PC-3 (cell line): Measurements from ENCODE around the gene ZNF236. TPM values are rescaled to one million over a fixed set of nuclear protein-coding genes. Genes with fewer than 3 reads are reported as not detected.

Experiments
- ATAC-seq: fragments of 200-7000 bp; cut with Tn5 transposase; 2 replicates; pipeline ENCODE4 v1.9.1; 2020; ENCODE audit warnings: mild to moderate bottlenecking, moderate library complexity
- BruUV-seq: library from RNA; stranded (reverse); fragments of 400-500 nt; replicated peaks from 2 replicates; lab custom pipeline; 2021; lab: Mats Ljungman, UMichigan
- CTCF ChIA-PET: fragments of 300-600 bp; sonication (Branson Sonifier 250); formaldehyde crosslinking; loops from one replicate; lab custom pipeline; 2022; ENCODE audit warnings: antibody characterized with exemption; lab: Charles Lee
- POLR2A ChIA-PET: fragments of 300-600 bp; sonication (Branson Sonifier 250); formaldehyde crosslinking; loops from one replicate; lab custom pipeline; 2022; ENCODE audit warnings: antibody characterized with exemption; ENCODE audit not compliant: unreplicated experiment; lab: Charles Lee
- DNase-seq: peaks from one replicate; pipeline ENCODE4 v3.0.0-alpha.2; 2015
- H2AFZ ChIP-seq: fragments of 300-600 bp; sonication (generic); 2 replicates; pipeline ENCODE4 v1.6.0; 2016; ENCODE audit warnings: antibody characterized with exemption, low read length
- H3F3A ChIP-seq: fragments of 300-600 bp; sonication (generic); one replicate; pipeline ENCODE4 v1.6.0; 2017; ENCODE audit warnings: antibody characterized with exemption, low read length, control low read depth, mild to moderate bottlenecking; ENCODE audit not compliant: unreplicated experiment
- H3K27ac ChIP-seq: fragments of 300-600 bp; sonication (generic); 2 replicates; pipeline ENCODE4 v1.5.1; 2016; ENCODE audit warnings: mild to moderate bottlenecking, low read length
- H3K27me3 ChIP-seq: fragments of 300-600 bp; sonication (generic); 2 replicates; pipeline ENCODE4 v1.6.1; 2016; ENCODE audit warnings: low read length, mixed read lengths
- H3K36me3 ChIP-seq: fragments of 300-600 bp; sonication (generic); 2 replicates; pipeline ENCODE4 v1.6.1; 2016; ENCODE audit warnings: low read depth, mixed run types, low read length, mixed read lengths
- H3K4me1 ChIP-seq: fragments of 300-600 bp; sonication (generic); 2 replicates; pipeline ENCODE4 v1.5.1; 2016; ENCODE audit warnings: low read length; ENCODE audit not compliant: insufficient read depth
- H3K4me2 ChIP-seq: fragments of 300-600 bp; sonication (generic); 2 replicates; pipeline ENCODE4 v1.6.0; 2016; ENCODE audit warnings: low read length
- H3K4me3 ChIP-seq: fragments of 300-600 bp; sonication (generic); 2 replicates; pipeline ENCODE4 v1.5.1; 2016; ENCODE audit warnings: mild to moderate bottlenecking, low read length, mixed read lengths
- H3K79me2 ChIP-seq: fragments of 300-600 bp; sonication (generic); 2 replicates; pipeline ENCODE4 v1.6.1; 2017; ENCODE audit warnings: low read length, mixed read lengths
- H3K9ac ChIP-seq: fragments of 300-600 bp; sonication (generic); 2 replicates; pipeline ENCODE4 v1.6.0; 2016; ENCODE audit warnings: mild to moderate bottlenecking, low read length
- H3K9me2 ChIP-seq: fragments of 300-600 bp; sonication (generic); replicated peaks from 2 replicates; pipeline ENCODE4 v1.6.1; 2016; ENCODE audit warnings: mixed run types, low read length, mixed read lengths
- H3K9me3 ChIP-seq: fragments of 300-600 bp; sonication (generic); 2 replicates; pipeline ENCODE4 v1.6.1; 2016; ENCODE audit warnings: low read length, mixed read lengths
- H4K20me1 ChIP-seq: fragments of 300-600 bp; sonication (generic); 2 replicates; pipeline ENCODE4 v1.6.1; 2016; ENCODE audit warnings: low read length, mixed read lengths
- EZH2 ChIP-seq: fragments of 300-600 bp; sonication (generic); IDR thresholded peaks from one replicate; pipeline ENCODE4 v1.6.1; 2017; ENCODE audit warnings: antibody characterized with exemption, mild to moderate bottlenecking, low read length; ENCODE audit not compliant: unreplicated experiment
- EZH2phosphoT487 ChIP-seq: fragments of 300-600 bp; sonication (generic); IDR thresholded peaks from 2 replicates; pipeline ENCODE4 v1.6.1; 2018; ENCODE audit warnings: mild to moderate bottlenecking, antibody characterized with exemption, low read length, borderline replicate concordance
- intact Hi-C: fragments of 100-400 bp; cut with micrococcal nuclease; formaldehyde crosslinking; loops from 2 replicates; pipeline ENCODE4 v1.9.0; 2023
- total RNA-seq: library from RNA; depleted of rRNA; stranded (reverse); fragments of >200 nt; gene quantifications from 2 replicates; pipeline ENCODE4 v1.2.3, GENCODE V29; 2014
- TF ChIP-seq, protein P1 (sequence below): fragments of 300-600 bp; sonication (generic); conservative IDR thresholded peaks from 2 replicates; pipeline ENCODE4 v1.5.1; 2017; ENCODE audit warnings: antibody characterized with exemption, low read depth, mild to moderate bottlenecking, low read length

The ZNF236 gene
- total RNA-seq, 1 experiment from 2014 or later, result 7.7 TPM

DNA sequence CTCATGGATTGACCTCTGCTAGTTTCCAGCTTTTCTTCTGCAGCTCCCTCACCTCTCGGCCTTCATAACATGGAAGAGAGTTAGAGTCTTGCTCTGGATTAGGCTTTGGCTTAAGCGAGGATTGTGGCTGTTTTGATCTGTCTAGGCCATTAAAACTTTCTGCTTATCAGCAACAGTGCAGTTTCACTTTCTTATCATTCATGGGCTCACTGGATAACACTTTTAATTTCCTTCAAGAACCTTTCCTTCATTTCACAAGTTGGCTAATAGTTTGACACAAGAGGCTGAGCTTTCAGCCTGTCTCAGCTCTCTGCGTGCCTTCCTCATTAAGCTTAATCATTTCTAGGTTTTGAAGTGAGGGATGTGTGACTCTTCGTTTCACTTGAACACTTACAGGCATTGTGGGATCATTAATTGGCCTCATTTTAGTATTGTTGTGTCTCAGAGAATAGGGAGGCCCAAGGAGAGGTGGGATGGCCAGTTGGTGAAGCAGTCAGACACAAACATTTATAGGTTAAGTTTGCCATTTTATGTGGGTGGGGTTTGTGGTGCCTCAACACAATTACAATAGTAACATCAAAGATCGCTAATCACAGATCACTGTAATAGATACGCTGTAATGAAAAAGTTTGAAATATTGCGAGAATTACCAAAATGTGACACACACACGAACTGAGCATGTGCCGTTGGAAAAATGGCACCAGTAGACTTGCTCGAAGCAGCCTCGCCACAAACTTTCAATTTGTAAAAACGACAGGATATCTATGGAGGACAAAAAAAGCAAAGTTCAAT lies 129.3 kb downstream of the ZNF236 start:
- no peak overlapping the region for H3K4me2 ChIP-seq
- no TSS peak for BruUV-seq
- intact Hi-C loops, result no loop called here
- ChIA-PET POLR2A (no interaction called here), CTCF (no interaction called here)
- H3K9me2 ChIP-seq, result no peaks in the 10 kb centered on the region
- H3K4me1 ChIP-seq, result no peaks in the 10 kb centered on the region
- no peak overlapping the region for H3K4me3 ChIP-seq
- TF ChIP-seq EZH2phosphoT487, result no peak
- TF ChIP-seq, protein P1, sequence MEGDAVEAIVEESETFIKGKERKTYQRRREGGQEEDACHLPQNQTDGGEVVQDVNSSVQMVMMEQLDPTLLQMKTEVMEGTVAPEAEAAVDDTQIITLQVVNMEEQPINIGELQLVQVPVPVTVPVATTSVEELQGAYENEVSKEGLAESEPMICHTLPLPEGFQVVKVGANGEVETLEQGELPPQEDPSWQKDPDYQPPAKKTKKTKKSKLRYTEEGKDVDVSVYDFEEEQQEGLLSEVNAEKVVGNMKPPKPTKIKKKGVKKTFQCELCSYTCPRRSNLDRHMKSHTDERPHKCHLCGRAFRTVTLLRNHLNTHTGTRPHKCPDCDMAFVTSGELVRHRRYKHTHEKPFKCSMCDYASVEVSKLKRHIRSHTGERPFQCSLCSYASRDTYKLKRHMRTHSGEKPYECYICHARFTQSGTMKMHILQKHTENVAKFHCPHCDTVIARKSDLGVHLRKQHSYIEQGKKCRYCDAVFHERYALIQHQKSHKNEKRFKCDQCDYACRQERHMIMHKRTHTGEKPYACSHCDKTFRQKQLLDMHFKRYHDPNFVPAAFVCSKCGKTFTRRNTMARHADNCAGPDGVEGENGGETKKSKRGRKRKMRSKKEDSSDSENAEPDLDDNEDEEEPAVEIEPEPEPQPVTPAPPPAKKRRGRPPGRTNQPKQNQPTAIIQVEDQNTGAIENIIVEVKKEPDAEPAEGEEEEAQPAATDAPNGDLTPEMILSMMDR, result no peak
- H3K9me3 ChIP-seq, result no peaks in the 10 kb centered on the region
- H3K27me3 ChIP-seq, result no peaks in the 10 kb centered on the region
- ATAC-seq, result no peak
- H3K9ac ChIP-seq, result no peak overlapping the region
- no peak overlapping the region for H3K27ac ChIP-seq
- no peaks in the 10 kb centered on the region for H4K20me1 ChIP-seq
- no peaks in the 10 kb centered on the region for H3K36me3 ChIP-seq
- DNase-seq, result no peak
- no peak overlapping the region for H2AFZ ChIP-seq
- H3K79me2 ChIP-seq, result no peaks in the 10 kb centered on the region
- no peaks in the 10 kb centered on the region for H3F3A ChIP-seq

DNA sequence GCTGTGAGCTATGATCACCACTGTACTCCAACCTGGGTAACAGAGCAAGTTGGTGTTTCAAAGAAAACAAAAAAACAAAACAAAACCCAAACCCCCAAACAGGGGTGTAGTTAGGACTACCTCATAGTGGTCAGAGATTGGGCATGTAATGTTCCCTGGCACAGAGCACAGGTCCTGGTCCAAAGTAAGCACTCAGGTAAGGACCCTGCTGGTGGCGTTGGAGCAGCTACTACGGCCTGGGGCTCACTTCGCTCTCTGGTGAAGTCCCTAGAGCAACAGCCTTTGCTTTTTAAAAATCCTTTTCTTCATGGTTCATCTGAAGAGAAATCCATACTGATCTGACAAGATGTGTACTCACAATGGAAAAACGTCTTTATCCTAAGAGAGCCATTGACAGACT lies 130.4 kb downstream of the ZNF236 start:
- Histone ChIP-seq H3K4me3 (no peak overlapping the region), H3K27ac (no peak overlapping the region), H3K4me1 (no peaks in the 10 kb centered on the region), H3K9ac (no peak overlapping the region), H2AFZ (no peak overlapping the region), H3K4me2 (no peak overlapping the region), H3K9me3 (no peaks in the 10 kb centered on the region), H4K20me1 (no peaks in the 10 kb centered on the region), H3K27me3 (no peaks in the 10 kb centered on the region), H3K9me2 (no peaks in the 10 kb centered on the region), H3K36me3 (no peaks in the 10 kb centered on the region), H3F3A (no peaks in the 10 kb centered on the region), H3K79me2 (no peaks in the 10 kb centered on the region)
- POLR2A ChIA-PET, result no interaction called here
- intact Hi-C loops, result no loop called here
- CTCF ChIA-PET, result no interaction called here
- DNase-seq (no peak), ATAC-seq (no peak)
- no TSS peak for BruUV-seq
- TF ChIP-seq EZH2phosphoT487, result no peak

DNA sequence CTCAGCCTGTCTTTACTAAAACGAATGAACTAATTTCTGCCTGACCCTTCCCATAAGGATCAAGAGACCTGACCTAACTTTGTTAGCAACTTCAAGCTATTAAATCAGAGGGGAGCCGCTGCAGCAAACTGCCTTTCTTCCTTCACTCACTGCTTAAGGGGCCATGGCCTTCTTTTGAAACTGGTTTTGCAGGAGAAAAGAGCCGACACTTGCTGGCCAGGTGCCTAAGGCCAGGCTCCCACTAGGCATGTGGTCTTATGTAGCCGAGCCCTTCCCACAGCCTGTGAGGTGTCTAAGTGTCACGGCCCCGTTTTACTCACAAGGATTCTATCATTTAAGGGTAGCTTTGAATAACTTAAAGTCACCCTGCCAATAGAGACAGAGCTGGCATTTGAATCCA lies 130.8 kb downstream of the ZNF236 start:
- Histone ChIP-seq H3K4me1 (no peaks in the 10 kb centered on the region), H3F3A (no peaks in the 10 kb centered on the region), H4K20me1 (no peaks in the 10 kb centered on the region), H3K36me3 (no peaks in the 10 kb centered on the region), H3K4me3 (no peak overlapping the region), H3K9ac (no peak overlapping the region), H3K27ac (no peak overlapping the region), H3K27me3 (no peaks in the 10 kb centered on the region), H2AFZ (no peak overlapping the region), H3K79me2 (no peaks in the 10 kb centered on the region), H3K4me2 (no peak overlapping the region), H3K9me2 (no peaks in the 10 kb centered on the region), H3K9me3 (no peaks in the 10 kb centered on the region)
- POLR2A ChIA-PET, result no interaction called here
- CTCF ChIA-PET, result no interaction called here
- ATAC-seq (no peak; the same call in 1 of the 2 replicates), DNase-seq (no peak)
- no TSS peak for BruUV-seq
- intact Hi-C loops, result no loop called here
- TF ChIP-seq, protein P1, result no peak
- TF ChIP-seq EZH2, result no peak
- TF ChIP-seq EZH2phosphoT487, result no peak
